Measurements from ENCODE around the gene ZER1.

- TF ChIP-seq SIN3A (conservative IDR thresholded peaks at IDR 0.05 in 1 of 2, IDR thresholded peaks at IDR 0.05 in 1 of 2; ENCODE audit: low read depth in 1 of 2, low read length in 2 of 2) (no peak), CTCF (IDR thresholded peaks at IDR 0.05; ENCODE audit: control extremely low read depth in 1 of 3, insufficient read depth in 1 of 3, low read depth in 1 of 3, low read length in 3 of 3) (no peak), ATF2 (IDR thresholded peaks at IDR 0.05; ENCODE audit: low read length) (no peak), SAP30 (IDR thresholded peaks at IDR 0.05; ENCODE audit: insufficient read depth, insufficient replicate concordance, low read length) (no peak), EP300 (IDR thresholded peaks at IDR 0.05; ENCODE audit: borderline replicate concordance in 1 of 2, low read depth in 2 of 2, low read length in 2 of 2) (no peak), BACH1 (IDR thresholded peaks at IDR 0.05; ENCODE audit: low read length) (no peak), SP1 (IDR thresholded peaks at IDR 0.05; ENCODE audit: low read depth, low read length) (no peak)
These were observed 33.9 kb upstream of the ZER1 start for GRCh38 chr9:128805661-128806060.
